GM12872 (cell line): ENCODE data around the gene MOGAT3.

ENCODE experiments used
- TF ChIP-seq, protein P1 (sequence below): IDR thresholded peaks from 3 replicates; pipeline ENCODE4 v1.5.1; 2011; ENCODE audit warnings: low read depth, mild to moderate bottlenecking, low read length, moderate library complexity; ENCODE audit not compliant: insufficient read depth

The MOGAT3 gene

DNA sequence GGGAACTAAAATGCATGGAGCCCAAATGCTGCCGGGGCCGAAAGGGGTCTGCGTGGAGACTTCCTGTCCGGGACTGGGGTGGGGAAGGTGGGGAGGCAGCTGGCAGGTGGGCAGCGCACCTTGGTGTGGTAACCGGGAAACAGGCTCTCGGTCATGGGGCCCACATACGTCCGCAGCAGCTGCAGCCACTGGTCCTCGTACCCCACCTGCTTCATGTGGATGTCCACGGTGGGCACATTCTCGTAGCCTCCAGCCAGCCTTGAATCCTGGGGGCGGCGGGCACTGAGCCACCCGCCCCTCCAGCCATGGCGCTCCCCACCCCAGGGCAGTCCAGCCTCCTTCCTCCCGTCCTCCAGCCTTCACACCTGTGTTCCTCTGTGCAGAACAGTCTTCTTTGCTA, 6.6 kb upstream of the MOGAT3 start:
- TF ChIP-seq, protein P1, sequence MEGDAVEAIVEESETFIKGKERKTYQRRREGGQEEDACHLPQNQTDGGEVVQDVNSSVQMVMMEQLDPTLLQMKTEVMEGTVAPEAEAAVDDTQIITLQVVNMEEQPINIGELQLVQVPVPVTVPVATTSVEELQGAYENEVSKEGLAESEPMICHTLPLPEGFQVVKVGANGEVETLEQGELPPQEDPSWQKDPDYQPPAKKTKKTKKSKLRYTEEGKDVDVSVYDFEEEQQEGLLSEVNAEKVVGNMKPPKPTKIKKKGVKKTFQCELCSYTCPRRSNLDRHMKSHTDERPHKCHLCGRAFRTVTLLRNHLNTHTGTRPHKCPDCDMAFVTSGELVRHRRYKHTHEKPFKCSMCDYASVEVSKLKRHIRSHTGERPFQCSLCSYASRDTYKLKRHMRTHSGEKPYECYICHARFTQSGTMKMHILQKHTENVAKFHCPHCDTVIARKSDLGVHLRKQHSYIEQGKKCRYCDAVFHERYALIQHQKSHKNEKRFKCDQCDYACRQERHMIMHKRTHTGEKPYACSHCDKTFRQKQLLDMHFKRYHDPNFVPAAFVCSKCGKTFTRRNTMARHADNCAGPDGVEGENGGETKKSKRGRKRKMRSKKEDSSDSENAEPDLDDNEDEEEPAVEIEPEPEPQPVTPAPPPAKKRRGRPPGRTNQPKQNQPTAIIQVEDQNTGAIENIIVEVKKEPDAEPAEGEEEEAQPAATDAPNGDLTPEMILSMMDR, result no peak

DNA sequence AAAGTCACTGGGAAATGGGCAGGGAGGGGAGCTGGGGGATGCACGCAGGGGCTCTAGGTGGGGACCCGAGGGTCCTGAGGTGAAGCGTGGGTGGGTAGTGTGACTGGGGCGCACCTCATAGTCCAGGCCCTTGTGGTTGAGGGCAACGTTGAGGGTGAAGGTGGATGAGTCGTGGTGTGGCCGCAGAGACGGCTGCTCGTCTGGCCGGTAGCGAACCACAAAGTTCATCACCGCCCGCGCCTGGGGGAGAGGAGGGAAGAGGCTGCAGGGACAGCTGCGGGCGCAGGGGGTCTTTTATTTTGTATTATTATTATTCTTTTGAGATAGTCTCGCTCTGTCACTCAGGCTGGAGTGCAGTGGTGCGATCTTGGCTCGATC, 5.8 kb upstream of the MOGAT3 start:
- TF ChIP-seq, protein P1, result no peak

DNA sequence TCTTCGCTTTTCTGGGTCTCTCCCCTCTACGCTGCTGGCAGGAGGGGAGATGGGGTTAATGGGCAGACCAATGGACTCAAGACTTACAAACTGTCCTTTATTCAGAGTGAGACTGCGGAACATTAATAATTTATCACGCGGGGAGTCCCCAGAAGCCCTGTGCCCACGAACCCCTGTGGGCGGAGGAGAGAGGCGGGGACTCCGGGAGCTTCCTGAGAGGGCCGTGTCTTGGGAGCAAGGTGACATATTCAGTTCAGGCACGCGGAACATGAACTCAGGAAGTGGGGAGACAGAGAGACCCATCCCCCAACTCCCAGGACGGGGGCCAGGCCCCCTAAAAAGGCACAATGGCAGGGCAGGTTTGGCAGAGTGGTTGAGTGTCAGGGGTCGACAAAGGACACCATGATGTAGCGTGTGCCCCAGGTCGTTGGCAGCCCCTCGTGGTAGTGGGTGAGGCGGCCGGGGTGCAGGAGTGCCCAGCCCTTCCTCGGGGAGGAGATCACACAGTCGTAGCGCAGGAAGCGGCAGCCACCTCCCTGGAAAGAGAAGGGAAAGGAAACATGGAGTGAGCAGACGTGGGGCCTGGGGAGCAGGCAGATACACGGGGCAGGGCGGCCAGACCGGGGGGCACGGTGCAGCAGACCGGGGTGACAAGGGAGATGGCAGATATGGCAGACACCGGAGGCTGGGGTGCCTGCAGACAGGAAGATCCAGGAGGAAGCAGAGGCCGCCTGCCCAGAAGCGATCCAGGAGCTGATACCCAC, 5.2 kb upstream of the MOGAT3 start:
- TF ChIP-seq, protein P1, result no peak

DNA sequence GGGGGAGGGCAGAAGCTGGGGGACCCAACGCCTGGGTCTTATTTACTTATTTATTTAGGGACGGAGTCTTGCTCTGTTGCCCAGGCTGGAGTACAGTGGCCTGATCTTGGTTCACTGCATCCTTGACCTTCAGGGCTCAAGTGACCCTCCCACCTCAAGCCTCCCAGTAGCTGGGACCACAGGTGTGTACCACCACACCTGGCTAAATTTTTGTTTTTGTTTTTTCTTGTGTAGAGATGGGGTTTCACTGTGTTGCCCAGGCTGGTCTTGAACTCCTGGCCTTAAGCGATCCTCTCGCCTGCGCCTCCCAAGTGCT, 1.7 kb upstream of the MOGAT3 start:
- TF ChIP-seq, protein P1, result no peak

DNA sequence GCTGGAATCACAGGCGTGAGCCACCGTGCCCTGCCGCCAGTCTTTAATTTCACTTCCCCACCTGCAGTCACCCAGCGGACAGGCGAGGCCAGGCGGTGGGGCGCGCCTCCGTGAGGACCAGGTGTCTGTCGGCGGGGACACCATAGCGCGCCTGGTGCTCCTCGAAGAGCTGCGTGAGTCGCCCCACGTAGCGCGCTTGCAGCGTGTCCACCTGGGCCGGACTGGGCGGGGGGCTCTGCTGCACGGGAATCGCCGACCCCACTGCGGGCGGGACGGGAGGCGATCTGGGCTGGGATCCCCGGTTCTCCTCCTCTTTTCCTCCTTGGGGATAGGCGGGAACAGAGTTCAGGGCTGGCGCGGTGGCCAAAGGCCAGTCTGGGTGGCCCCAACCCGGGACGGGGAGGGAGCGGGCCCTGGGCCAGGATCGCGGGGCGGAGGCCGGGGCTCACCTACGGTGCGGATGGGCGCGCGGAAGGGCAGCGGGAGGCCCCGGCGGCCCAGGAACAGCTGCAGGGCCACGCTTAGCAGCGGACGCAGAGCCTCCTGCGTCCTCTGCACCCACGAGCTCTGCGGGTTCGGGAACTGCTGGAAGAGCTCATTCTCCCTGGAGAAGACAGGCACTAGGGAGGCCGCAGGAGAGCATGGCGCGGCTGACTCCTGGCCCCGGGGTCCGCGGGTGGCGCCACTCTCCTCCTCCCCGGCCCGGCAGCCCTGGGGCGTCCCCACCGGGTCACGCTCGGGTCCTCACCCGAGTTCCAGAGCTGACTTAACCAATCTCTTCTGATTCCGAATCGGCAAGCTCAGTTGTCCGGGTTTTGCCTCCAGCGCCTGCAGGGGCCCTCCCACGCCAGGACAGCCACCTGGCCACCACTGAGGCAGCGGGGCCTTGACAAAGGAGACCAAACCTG, 1.1 kb upstream of the MOGAT3 start:
- TF ChIP-seq, protein P1, result no peak

DNA sequence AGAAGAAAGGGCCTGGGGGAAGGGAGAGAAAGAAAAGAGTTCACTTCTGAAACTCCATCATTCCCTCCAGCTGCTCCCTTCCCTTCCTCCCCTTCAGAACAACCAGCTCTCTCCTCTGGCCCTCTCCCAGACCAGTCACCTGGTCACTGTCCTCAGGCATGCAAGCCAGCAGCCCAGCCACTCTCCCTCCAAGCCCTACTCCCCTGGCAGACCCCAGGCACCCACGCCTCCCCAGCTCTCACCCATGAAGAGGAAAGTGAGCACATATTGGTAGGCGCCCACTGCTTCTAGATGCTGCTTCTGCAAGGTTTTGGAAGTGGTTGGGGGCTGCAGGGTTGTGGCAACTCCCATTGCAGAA, 353 bp downstream of the MOGAT3 start:
- TF ChIP-seq, protein P1, result no peak

DNA sequence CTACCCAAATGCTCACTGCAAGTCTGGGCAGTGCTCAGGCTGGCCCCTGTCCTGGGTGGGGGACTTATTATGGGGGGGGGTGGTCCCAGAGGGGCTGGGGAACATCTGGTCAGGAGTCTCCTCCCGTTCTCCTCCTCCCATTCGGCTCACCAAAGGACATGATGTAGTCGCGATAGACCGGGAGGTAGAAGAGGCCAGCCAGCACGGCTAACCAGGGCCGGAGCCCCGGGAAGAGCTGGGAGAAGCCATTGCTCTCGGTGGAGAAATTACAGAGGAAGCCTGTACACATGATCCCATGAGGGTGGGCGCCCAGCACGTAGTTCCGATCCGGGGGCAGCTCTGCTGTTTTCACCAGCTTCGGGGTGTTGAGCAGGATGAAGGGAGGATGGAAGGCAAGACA, 2.4 kb downstream of the MOGAT3 start:
- TF ChIP-seq, protein P1, result no peak
